Muscle of leg (tissue), 11 donors: ENCODE results near the gene DFFB. TPM values are rescaled to one million over a fixed set of nuclear protein-coding genes. Genes with fewer than 3 reads are reported as not detected.
A peak's percentile ranks its signal among the peaks of the same experiment; 100 is the strongest.

Experiments used
- DNase-seq: peaks from one replicate; pipeline ENCODE4 v3.0.0; 2013
- H3K27ac ChIP-seq: one replicate; pipeline ENCODE4 v1.5.1; 2013; ENCODE audit warnings: mild to moderate bottlenecking, low read length, control low read depth
- H3K27me3 ChIP-seq: one replicate; pipeline ENCODE4 v1.6.1; 2013; ENCODE audit warnings: low read length; ENCODE audit not compliant: control insufficient read depth, insufficient read depth
- H3K36me3 ChIP-seq: one replicate; pipeline ENCODE4 v1.6.1; 2013; ENCODE audit warnings: low read length; ENCODE audit not compliant: control insufficient read depth, insufficient read depth
- H3K4me1 ChIP-seq: one replicate; pipeline ENCODE4 v1.6.1; 2013; ENCODE audit warnings: low read length; ENCODE audit not compliant: control insufficient read depth, insufficient read depth
- H3K4me3 ChIP-seq: one replicate; pipeline ENCODE4 v1.5.1; 2013; ENCODE audit warnings: low read length, control low read depth
- H3K9me3 ChIP-seq: replicated peaks from 2 replicates; pipeline ENCODE4 v1.6.1; 2013; ENCODE audit warnings: low read depth, low read length; ENCODE audit not compliant: control insufficient read depth
- WGBS: methylation state at CpG from one replicate; pipeline ENCODE4 v1.1.5; 2013; ENCODE audit warnings: missing lambda C conversion rate; ENCODE audit not compliant: insufficient coverage; 5-methylcytosine and 5-hydroxymethylcytosine counted together
- polyA plus RNA-seq, 8 donors: library from polyadenylated mRNA; unstranded; fragments of 120-200 nt; gene quantifications; one replicate each; pipeline versions ENCODE4 v1.2.1 to v1.2.3, GENCODE V29; 2013; ENCODE audit warnings: inconsistent platforms in 1 of 8, low replicate concordance in 1 of 8; ENCODE audit not compliant: insufficient read length in 8 of 8, insufficient read depth in 1 of 8
- total RNA-seq: library from RNA; stranded (reverse); fragments of 120-200 nt; gene quantifications from one replicate; pipeline ENCODE4 v1.2.4, GENCODE V29; 2013

Gene DFFB
- total and polyA plus RNA-seq, 9 donors, result 4.3 to 6.8 (median 5.1) TPM

DNA sequence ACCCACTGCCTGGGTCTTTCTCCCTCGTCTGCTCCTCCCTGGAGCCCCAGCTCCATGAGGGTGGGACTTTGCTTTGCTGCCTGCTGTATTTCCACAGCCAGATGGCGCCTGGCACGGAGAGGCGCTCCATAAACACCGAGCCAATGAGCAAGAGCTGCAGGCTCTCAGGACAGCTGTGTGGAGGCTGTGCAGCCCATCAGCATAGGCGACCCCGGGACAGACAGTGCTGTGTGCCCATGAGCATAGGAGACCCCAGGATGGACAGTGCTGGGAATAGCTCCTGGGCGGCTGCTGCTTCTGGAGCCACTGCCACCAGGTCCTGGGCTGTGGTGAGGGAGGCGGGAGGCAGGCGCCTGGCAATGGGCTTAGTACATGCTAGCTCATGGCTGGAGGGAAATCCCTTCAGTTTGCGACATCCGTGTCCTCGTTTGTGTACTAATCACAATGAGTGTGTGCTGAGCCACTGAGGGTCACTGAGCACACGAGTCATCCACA lies 29.4 kb upstream of the DFFB start:
- Histone ChIP-seq H3K36me3 (peaks cover 85% of the 10 kb centered on the region), H3K4me1 (no peaks in the 10 kb centered on the region), H3K27me3 (no peaks in the 10 kb centered on the region), H3K27ac (no peak overlapping the region), H3K4me3 (no peak overlapping the region), H3K9me3 (no peaks in the 10 kb centered on the region)
- DNase-seq, result no peak
- 84% methylated on average over 12 of the region's 14 CpGs for WGBS

DNA sequence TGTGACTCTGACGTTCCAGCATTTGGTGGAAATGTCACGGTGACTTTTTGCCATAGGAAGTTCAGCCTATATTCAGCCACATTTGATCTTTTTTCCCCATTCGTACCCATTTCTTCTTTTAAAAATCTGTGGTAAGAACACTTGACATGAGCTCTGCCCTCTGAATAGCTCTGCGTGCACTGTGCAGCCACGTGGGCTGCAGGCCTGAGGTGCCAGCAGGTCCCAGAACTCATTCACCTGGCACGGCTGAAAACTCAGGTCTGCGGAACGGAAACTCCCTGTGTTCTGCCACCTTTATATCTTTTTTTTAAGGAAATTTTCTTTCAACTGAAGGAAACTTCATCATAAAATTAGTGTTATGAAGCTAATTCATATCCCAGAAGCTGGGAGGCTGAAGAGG lies 28.9 kb upstream of the DFFB start:
- no peaks in the 10 kb centered on the region for H3K9me3 ChIP-seq
- no peak overlapping the region for H3K4me3 ChIP-seq
- no peak overlapping the region for H3K27ac ChIP-seq
- no peaks in the 10 kb centered on the region for H3K4me1 ChIP-seq
- DNase-seq, result no peak
- 94% methylated on average over 5 of the region's 8 CpGs for WGBS
- H3K27me3 ChIP-seq, result no peaks in the 10 kb centered on the region
- peaks cover 80% of the 10 kb centered on the region for H3K36me3 ChIP-seq

DNA sequence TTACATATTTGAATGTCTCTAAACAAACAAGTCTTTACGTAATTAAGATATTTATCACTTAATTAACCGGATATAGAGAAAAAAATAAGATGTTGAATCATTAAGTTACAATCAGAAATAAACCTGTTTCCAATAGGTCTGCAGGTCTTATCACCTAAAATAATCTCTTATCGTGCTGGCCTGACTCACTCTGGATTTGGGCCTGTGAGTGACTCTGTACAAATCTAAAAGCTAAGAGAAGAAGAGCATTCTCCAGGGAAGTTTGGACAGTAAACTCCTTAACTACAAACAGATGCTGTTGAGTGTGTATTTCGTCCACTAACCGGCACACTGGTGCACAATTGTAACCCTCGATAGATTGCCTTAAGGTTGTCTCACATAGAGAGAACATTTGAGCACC lies 25.6 kb upstream of the DFFB start:
- DNase-seq, result peak; percentile 18
- Histone ChIP-seq H3K36me3 (peaks cover 75% of the 10 kb centered on the region), H3K27ac (no peak overlapping the region), H3K9me3 (no peaks in the 10 kb centered on the region), H3K4me3 (no peak overlapping the region), H3K27me3 (no peaks in the 10 kb centered on the region), H3K4me1 (no peaks in the 10 kb centered on the region)
- no CpG with 5 or more reads among the region's 6 CpGs for WGBS

DNA sequence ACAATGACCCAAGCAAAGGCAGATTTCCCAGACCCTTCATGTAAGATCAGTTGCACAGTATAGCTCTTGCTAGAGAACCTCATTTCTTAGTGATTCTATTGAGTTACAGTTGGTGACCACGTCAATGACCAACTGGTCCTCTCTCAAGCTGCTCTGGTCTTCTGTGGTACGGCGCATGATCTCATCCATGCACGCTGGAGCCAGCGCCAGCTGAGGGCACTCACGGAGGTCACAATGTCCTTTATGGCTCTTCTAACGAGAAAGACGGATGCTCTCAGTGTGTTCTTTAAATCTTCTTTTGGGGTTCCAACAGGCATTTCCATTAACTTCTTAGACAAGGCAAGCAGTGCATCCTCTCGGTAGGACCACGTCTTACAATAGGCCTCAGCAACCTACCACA lies 22.6 kb upstream of the DFFB start:
- DNase-seq, result no peak
- Histone ChIP-seq H3K9me3 (peaks cover 10% of the 10 kb centered on the region), H3K4me1 (no peaks in the 10 kb centered on the region), H3K27me3 (no peaks in the 10 kb centered on the region), H3K27ac (no peak overlapping the region), H3K4me3 (no peak overlapping the region), H3K36me3 (peaks cover 73% of the 10 kb centered on the region)
- 96% methylated on average over 8 of the region's 10 CpGs for WGBS

DNA sequence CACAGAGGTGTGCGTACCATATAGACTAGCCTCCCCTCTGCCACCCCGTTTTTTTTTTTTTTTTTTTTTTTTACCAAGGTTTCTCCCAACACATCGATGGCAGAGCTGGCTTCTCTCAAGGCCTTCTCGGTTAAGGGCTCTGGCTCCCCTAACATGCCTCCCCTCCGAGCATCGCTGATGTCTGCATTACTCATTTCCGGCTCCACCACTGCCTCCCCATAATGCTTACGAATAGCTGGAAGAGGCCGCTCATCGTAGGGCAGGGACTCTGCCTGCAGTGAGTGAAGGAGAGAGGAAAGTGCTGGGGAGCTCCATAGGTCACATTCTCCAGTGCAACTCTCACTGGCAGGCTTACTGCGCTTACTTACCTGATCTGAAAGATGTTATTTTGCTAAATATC lies 20.9 kb upstream of the DFFB start:
- H3K4me1 ChIP-seq, result no peaks in the 10 kb centered on the region
- 90% methylated on average over 2 of the region's 11 CpGs for WGBS
- peaks cover 10% of the 10 kb centered on the region for H3K9me3 ChIP-seq
- H3K27ac ChIP-seq, result no peak overlapping the region
- H3K27me3 ChIP-seq, result no peaks in the 10 kb centered on the region
- no peak for DNase-seq
- H3K36me3 ChIP-seq, result peaks cover 68% of the 10 kb centered on the region
- H3K4me3 ChIP-seq, result no peak overlapping the region

DNA sequence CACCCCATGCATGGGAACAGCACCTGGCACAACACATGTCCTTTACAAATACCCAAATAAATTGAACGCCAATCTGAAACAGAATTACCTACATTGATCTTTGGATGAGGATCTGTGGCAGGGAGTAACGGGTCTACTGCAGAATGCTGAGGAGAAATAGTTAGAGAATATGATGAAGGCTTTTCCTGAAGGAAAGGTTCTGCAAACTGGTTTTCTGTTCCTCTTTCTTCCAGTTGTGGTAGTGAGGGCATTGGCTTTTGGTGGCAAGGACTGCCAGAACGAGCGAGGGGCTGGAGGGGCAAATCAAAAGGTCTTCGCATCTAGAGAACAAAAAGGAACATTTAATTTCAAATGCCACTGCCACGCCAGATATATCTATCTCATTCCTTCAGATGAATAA lies 20.1 kb upstream of the DFFB start:
- peaks cover 68% of the 10 kb centered on the region for H3K36me3 ChIP-seq
- WGBS, result 71% methylated on average over 1 of the region's 6 CpGs
- DNase-seq, result no peak
- peaks cover 10% of the 10 kb centered on the region for H3K9me3 ChIP-seq
- no peak overlapping the region for H3K27ac ChIP-seq
- no peak overlapping the region for H3K4me3 ChIP-seq
- H3K4me1 ChIP-seq, result no peaks in the 10 kb centered on the region
- no peaks in the 10 kb centered on the region for H3K27me3 ChIP-seq

- Histone ChIP-seq H3K9me3 (peaks cover 10% of the 10 kb centered on the region), H3K4me3 (no peak overlapping the region), H3K27ac (no peak overlapping the region), H3K27me3 (no peaks in the 10 kb centered on the region), H3K36me3 (peaks cover 66% of the 10 kb centered on the region), H3K4me1 (no peaks in the 10 kb centered on the region)
- 100% methylated on average over 1 of the region's 1 CpG for WGBS
- no peak for DNase-seq
Measured at GRCh38 chr1:3837685-3838084, 19.6 kb upstream of the DFFB start.

DNA sequence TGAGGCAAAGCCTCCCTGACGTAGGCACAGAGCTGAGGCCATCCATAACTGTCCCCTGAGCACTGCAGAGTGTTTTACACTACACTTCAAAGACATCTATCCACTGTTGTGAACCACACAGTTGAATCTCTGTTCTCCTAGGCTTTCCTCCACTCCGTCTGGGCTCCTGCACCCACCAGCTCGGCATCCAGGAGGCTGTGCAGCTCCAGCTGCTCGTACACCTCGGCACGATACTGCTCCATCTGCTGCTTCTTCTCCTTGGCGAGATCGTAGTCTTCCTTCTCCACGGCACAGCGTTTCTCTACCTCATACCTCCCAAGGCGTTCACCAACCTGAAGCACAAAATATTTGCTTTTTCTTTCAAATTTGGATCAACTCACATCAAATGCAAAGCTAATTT lies 18.5 kb upstream of the DFFB start:
- H3K4me3 ChIP-seq, result no peak overlapping the region
- peaks cover 10% of the 10 kb centered on the region for H3K9me3 ChIP-seq
- H3K27ac ChIP-seq, result no peak overlapping the region
- no peaks in the 10 kb centered on the region for H3K4me1 ChIP-seq
- 97% methylated on average over 9 of the region's 11 CpGs for WGBS
- peaks cover 66% of the 10 kb centered on the region for H3K36me3 ChIP-seq
- H3K27me3 ChIP-seq, result no peaks in the 10 kb centered on the region
- no peak for DNase-seq

- no peaks in the 10 kb centered on the region for H3K4me1 ChIP-seq
- no peak for DNase-seq
- H3K9me3 ChIP-seq, result peaks cover 10% of the 10 kb centered on the region
- 96% methylated on average over 2 of the region's 7 CpGs for WGBS
- no peaks in the 10 kb centered on the region for H3K27me3 ChIP-seq
- H3K36me3 ChIP-seq, result peaks cover 57% of the 10 kb centered on the region
- H3K27ac ChIP-seq, result no peak overlapping the region
- no peak overlapping the region for H3K4me3 ChIP-seq
Measured at GRCh38 chr1:3841491-3841890, 15.8 kb upstream of the DFFB start.

DNA sequence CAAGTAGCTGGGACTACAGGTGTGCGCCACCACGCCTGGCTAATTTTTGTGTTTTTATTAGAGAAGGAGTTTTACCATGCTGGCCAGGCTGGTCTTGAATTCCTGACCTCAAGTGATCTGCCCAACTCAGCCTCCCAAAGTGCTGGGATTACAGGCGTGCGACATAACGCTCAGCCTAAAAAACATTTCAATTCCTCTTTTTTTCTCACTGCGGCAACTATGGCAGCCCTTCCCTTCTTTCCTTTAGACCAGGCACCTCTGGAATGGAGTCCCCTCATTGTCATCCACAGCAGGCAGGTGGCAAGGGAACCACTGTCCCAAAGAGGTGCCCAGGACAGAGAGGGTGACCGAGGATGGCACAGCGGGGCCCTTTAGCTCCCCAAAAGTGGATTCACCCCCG lies 14.4 kb upstream of the DFFB start:
- Histone ChIP-seq H3K4me3 (no peak overlapping the region), H3K36me3 (peaks cover 54% of the 10 kb centered on the region), H3K9me3 (peaks cover 2% of the 10 kb centered on the region), H3K27ac (no peak overlapping the region), H3K4me1 (no peaks in the 10 kb centered on the region), H3K27me3 (no peaks in the 10 kb centered on the region)
- no peak for DNase-seq
- 100% methylated on average over 3 of the region's 9 CpGs for WGBS

GRCh38 chr1:3846541-3846940 lies 10.7 kb upstream of the DFFB start:
- no peak overlapping the region for H3K27ac ChIP-seq
- no peaks in the 10 kb centered on the region for H3K27me3 ChIP-seq
- H3K4me3 ChIP-seq, result no peak overlapping the region
- H3K36me3 ChIP-seq, result peaks cover 44% of the 10 kb centered on the region
- DNase-seq, result no peak
- WGBS, result no CpG with 5 or more reads among the region's 3 CpGs
- H3K4me1 ChIP-seq, result no peaks in the 10 kb centered on the region
- no peaks in the 10 kb centered on the region for H3K9me3 ChIP-seq
